NCI-H1092 treated with DMSO at 0.1 percent for 48 hours (cell line): ENCODE measurements around the gene PTPRN2.
"Not testable (repeated sequence)": the region's sequence is repeated elsewhere in the genome, so short reads cannot be mapped to it uniquely, and the experiment has no call there.

Source experiments
- DNase-seq: peaks from one replicate; lab custom pipeline; 2025; lab: John Stamatoyannopoulos, UW

The PTPRN2 gene

DNA sequence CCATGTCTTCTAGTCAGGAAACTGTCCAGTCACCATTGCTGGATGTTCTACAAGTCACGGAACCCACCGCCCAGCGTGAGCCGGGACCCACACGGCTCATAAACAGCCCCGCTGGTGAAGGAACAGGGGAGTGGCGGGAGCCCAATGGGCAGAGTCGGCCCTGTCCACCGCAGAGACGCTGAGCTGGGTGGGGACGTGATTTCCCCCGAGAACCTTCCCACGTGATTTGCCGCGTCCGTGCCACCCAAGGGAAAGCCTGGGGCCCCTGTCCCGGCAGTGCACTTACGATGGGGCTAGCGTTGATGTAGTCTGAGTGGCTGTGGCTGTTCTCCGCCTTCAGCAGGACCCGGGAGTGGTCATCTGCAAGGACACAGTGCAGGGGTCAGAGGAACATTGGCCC, 983.9 kb downstream of the PTPRN2 start:
- no peak for DNase-seq

DNA sequence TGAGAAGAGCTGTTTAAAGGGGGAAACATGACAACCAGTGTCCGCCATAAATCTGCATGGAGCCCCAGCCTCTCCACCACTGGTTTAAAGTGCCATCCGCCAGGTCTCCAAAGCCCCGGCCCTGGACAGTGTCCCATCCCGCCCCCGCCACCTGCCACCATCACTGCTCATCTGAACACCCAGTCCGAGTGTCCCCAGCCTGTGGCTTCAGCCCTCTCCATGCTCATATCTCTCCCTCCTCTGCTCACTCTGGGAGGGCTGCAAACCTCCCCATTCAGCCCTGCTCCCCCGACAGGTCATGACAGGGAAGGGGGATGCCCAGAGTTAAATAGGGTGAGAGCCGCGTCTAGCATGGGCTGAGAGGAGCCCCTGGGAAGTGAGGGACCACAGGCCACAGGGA, 984.6 kb downstream of the PTPRN2 start:
- no peak for DNase-seq

DNA sequence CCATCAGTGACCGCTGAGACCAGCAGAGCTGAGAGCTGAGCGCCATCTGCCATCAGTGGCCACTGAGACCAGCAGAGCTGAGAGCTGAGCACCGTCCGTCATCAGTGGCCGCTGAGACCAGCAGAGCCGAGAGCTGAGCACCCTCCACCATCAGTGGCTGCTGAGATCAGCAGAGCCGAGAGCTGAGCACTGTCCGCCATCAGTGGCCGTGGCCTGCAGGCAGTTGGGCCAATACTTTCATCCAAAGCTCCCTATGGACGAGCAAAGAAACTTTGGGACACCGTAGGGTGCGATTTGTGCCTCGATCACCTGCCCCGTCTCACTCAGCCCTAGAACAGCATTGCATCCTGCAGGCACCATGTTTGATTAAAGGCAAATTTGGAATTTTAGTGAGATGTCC, 985.0 kb downstream of the PTPRN2 start:
- no peak for DNase-seq

DNA sequence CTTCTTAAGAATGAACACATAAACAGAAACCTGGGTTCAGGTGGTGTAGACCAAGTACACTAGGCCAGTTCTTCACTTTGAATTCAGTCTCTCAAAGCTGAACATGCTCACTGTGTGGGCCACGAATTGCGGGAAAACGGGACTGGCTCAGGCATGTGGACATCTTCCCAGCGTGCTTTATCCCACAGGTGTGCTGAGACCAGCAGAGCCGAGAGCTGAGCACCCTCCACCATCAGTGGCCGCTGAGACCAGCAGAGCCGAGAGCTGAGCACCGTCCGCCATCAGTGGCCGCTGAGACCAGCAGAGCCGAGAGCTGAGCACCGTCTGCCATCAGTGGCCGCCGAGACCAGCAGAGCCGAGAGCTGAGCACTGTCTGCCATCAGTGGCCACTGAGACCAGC, 985.5 kb downstream of the PTPRN2 start:
- DNase-seq = no peak

DNA sequence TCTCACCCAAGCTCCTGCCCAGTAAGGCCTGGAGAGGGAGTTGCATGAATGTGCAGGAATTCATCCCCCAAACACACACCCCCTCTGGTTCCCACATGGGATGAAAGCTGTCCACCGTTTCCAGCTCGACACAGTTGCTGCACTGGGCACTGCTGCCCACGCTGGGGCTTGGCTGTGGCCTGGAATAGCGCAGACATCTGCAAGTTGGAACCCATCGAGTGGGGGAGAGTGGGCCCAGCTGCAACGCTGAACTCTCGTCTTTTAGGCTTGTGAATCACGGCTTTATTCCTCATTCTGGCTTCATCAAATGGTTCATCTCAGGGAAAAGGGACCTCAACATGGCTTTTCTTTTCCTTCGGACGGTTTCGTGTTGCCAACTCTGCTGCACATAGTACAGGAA, 986.1 kb downstream of the PTPRN2 start:
- no peak for DNase-seq

DNA sequence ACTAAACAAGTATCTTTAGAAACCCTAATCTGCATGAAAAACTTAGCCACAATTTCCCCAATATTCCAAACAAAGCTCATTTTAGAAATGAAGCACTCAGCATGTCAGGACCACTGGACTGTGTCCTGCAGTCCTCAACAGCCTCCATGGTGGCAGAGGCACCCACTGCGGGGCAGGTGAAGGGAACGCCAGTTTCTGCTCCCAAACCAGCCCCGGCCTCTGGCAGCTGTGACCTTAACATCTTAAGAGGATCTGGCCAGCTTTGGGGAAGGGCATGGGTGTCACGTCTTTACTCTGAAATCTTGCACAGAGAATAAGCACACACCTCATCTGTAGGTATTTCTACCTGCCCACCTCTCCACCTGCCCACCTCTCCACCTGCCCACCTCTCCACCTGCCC, 988.1 kb downstream of the PTPRN2 start:
- DNase-seq = no peak

DNA sequence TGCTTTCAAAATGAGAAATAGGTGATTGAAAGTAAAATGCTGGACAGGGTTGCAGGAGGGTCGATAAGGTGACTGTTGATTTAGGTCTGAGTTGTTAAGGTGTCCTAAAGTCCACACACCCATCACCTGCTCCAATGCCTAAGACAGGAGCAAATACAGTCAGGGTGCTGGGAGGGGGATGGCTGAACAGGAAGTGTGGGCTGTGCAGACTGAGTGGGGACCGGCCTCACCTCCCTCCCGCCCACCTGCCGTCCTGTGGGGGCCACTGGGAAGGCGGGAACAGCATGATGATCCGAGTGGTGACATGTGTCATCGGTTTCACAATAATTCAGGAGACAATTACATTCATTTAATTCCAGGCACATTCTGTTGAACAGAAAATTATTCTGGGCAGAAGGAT, 990.1 kb downstream of the PTPRN2 start:
- DNase-seq = no peak

DNA sequence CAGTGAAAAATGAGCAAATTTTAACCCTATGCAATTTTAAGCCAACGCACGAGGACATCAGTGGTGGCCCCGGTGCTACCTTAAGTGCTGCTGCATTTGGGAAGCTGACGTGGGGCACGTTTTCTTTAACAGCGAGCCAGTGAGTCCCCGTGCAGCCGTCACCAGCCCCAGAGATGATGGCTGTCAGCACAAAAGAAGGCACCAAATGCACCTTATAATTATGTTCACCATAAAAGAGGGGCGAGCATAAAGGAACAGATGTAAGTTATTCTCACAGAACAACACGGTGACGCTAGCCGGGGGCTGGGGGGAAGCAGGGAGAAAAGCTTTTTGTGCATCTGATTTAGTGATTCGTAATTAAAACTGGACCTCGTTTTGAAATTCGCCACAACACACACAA, 990.7 kb downstream of the PTPRN2 start:
- DNase-seq = no peak

DNA sequence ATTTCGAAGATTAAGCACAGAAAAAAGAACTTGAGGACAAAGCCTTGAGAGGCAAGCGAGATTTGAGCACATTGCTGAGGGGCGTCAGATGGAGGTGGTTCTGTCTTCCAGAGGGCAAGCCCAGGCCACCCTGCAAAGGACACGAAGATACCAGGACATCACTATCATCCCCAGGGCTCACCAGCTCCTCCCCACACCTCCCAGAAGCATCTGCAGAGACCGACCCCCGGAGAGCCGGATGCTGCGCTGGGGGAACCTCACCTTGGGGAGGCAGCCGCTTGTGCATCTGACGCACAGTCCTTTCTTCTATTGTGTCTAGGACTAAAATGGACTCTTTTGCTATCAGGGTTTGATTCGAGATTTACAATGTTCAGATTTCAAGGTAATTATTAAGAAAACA, 991.2 kb downstream of the PTPRN2 start:
- DNase-seq = no peak

DNA sequence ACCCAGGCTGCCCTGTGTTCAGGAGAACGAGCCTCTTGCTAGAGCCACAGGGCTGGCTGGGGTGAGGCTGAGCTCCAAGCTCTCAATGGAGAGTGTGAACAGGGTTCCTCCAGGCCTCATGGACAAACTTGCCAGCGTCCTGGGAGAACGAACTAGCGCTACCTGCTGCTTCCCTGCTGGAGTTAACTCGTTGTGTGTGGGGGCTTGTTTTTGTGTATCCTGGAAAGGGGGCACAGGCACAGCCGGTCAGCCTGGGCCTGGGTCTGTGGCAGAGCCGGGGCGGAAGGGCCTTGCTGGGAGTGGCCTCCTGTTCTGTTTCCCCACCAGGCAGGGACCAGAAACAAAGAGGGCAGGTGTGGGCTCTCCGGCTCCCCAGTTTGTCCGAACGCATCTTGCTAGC, 991.6 kb downstream of the PTPRN2 start:
- DNase-seq = no peak

DNA sequence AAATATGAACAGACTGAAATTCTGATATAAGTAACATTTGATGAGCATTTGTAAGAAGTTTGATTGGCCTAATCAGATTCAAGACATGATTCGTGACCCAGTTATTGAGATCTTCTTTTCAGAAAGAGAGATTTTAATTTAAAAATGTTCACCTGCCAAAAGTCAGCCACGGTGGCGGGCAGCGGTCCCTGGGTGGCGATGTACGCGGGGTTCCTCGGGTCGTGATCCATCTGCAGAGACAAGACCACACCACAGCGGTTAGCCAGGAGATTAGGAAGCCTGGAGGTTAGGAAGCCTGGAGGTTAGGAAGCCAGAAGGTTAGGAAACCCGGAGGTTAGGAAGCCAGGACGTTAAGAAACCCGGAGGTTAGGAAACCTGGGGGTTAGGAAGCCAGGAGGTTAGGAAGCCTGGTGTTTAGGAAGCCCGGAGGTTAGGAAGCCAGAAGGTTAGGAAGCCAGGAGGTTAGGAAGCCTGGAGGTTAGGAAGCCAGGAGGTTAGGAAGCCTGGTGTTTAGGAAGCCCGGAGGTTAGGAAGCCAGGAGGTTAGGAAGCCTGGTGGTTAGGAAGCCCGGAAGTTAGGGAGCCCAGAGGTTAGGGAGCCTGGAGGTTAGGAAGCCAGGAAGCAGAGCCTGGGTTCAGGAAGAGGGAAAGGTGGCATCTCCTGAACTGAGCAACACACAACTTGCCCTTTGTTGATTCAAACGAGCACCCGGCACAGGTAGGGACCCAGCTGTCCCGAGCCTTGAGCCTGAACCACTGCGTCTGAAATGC, 992.4 kb downstream of the PTPRN2 start:
- no peak for DNase-seq

DNA sequence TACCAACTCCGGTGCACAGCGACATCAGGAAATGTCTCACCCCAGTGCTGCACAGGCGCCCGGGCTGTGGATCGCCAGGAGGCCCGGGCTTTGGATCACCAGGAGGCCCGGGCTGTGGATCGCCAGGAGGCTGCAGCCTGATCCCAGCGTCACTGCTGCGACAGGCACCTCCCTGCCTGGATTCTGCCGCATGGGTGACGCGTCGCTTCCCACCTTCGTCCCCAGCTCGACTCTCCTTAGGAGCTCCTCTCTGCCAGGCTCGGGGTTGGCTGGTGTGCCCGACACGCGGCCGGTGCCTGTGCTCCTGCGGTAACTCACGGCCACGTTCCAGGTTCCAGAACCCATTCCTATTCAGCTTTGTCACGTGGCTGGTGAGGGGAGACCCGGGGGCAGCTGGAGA, 993.3 kb downstream of the PTPRN2 start:
- DNase-seq = no peak

DNA sequence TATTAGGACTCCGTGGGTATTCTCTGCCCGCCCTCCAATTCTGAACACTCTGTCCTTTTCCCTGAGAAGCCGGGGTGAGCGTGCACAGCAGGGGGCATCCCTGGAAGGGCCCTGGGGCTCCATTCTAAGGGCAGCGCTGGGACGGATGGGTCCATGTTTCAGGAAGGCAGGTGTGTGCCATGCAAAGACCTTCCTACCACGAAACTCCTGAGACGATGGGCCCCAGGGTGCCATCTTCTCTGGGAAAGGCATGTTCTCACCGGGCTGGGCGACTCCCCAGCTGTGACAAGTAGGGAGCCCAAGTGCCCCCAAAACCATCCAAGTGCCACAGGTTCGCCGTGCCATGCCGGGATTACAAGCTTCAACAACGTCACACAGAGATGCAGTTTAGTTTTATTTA, 994.1 kb downstream of the PTPRN2 start:
- no peak for DNase-seq

DNA sequence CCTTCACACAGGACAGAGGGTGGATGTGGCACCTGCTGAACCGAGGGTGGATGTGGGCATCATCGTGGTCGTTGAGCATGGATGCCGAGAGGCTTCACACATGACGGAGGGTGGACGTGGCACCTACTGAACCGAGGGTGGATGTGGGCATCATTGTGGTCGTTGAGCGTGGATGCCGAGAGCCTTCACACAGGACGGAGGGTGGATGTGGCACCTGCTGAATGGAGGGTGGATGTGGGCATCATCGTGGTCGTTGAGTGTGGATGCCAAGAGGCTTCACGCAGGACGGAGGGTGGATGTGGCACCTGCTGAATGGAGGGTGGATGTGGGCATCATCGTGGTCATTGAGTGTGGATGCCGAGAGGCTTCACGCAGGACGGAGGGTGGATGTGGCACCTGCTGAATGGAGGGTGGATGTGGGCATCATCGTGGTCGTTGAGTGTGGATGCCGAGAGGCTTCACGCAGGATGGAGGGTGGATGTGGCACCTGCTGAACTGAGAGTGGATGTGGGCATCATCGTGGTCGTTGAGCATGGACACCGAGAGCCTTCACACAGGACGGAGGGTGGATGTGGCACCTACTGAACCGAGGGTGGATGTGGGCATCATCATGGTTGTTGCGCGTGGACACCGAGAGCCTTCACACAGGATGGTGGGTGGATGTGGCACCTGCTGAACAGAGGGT, 994.8 kb downstream of the PTPRN2 start:
- not testable (repeated sequence) for DNase-seq

DNA sequence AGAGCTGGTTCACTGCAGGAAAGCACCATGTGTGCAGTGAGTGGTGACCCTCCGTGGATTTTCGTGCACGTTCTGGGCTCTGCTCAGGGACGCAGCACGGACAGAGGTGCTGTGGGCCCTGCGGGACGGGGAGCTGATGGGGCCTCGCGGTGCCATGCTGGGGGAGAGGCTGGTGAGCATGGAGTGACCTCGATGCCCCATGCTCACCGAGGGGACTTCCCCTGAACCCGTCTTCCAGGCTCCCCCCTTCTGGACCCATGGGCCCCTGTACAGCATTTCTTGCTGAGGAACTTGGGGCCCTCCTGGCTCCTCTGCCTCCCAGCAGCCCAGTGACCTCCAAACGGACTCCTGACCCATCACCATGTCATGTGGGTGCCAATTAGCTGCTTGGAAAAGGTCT, 997.1 kb downstream of the PTPRN2 start:
- no peak for DNase-seq

DNA sequence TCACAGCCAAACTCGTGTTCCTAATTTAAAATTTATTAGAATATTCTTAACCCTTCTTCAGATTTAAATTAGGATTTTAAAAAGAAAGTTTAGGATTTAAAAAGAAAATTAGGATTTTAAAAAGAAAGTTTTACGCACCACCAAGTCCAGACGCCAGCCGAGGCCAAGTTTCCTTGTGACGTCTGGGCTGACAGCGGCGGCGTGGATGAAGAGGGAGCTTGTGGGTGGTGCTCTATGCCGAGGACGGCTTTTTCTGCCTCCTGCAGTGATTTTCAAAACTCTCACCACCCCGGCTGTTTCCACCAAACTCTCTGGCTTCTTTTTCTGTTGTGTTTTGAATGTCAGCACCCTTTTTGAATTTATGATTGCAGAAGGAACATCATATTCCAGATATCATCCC, 997.9 kb downstream of the PTPRN2 start:
- no peak for DNase-seq

DNA sequence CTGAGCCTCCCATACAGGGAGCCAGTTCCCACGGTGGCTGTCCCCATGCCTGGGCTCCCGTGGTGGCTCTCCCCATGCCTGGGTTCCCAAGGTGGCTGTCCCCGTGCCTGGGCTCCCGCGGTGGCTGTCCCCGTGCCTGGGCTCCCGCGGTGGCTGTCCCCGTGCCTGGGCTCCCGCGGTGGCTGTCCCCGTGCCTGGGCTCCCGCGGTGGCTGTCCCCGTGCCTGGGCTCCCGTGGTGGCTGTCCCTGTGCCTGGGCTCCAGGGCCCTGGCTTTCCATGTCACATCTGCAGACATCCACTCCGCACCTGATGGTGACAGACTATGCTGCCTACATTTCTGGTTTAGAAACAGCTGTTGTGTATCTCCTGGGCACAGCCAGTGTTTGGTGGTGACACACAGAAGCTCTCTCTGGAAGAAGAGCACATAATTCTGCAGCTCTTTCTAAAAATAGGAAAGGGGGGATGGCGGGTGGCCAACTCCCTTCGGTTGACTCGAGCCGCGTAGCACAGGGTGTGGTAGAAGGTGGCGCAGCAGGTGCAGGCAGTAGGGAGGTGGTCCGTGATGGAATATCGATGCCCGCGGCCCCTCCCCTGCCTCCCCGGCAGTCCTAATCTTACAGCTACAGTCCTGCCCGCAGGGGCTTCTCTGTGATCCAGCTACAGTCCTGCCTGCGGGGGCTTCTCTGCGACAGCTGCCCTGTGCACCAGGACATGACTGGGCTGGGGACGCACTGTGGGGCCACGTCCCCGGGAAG, 999.6 kb downstream of the PTPRN2 start:
- no peak for DNase-seq

DNA sequence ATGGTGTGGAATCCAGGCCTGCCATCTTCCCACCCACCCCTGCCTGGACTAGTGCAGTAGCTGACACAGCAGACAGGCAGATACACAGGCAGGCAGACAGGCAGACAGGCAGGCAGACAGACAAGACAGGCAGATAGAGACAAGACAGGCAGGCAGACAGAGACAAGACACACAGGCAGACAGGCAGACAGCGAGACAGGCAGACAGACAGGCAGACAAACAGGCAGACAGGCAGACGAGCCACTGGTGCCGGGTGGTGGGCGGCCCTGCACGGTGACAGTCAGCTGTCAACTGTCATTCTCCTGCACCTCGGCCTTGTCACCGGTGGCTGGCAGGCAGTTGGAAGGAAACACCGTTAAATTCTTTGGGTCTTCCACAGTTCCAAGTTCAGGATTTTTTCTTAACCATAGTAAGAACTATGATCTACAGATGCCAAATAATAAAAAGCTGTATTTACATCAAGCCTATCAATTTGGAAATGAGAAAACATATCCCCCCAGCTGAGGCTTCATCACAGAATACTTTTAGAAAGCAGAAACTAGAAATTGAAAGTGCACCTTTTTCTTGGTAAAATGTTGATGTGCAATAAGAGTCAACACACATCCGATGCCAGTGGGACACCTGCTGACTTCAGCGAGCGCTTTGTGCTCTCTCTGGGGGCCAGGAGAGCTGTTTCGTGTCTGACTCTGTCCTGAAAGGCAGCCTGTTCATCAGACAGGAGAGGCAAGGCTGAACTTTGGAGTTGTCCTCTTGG, 1000.4 kb downstream of the PTPRN2 start:
- no peak for DNase-seq

DNA sequence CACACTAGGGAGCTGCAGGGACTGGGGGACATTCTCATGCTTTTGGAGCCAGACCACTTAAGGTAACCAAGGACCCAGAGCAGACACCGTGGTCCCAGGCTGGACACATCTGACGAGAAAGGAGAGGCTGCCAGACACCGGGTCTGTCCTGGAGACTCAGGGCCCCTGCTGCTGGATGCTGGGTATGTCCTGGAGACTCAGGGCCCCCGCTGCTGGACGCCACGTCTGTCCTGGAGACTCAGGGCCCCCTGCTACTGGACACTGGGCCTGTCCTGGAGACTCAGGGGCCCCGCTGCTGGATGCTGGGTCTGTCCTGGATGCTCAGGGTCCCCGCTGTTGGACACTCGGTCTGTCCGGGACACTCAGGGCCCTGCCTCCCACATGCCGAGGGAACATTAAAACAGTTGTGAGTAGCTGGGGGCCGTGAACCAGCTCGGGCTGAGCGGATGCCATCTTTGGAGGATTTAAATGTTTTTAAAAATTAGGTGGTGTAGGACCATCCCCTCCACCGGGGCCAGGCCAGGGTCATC, 1001.1 kb downstream of the PTPRN2 start:
- no peak for DNase-seq

DNA sequence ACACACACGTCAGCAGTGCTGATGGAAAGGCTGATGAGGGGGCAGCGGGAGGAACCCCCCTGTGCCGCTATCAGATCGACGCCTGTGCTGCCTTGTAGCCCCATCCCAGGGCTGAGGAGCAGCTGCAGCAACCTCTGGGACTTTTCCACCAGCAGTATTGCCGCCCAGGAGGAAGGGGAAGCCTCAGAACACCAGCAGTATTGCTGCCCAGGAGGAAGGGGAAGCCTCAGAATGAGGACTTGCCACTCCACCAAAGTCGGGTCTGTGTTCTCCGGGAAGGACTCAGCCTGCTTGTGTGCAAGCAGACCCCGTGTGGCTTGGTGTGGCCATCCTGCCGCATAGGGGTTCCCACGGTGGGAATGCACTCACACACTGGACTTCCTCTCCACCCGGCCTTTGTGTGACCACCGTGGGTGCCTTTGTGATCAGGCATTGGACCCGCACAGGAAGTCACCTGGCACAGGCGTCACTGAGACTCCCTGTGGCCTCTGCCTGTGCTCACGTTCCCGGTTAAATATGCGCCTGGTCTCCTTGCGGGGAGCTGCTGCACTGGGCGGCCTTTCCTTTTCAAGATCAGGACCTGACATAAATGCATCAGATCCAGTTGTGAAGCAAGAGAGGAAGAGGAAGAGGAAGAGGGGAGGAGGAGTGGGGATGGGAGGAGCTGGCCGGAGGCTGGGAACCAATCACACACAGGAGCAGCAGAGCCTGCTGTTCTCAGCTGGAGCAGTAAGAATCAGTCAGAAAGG, 1002.3 kb downstream of the PTPRN2 start:
- no peak for DNase-seq

DNA sequence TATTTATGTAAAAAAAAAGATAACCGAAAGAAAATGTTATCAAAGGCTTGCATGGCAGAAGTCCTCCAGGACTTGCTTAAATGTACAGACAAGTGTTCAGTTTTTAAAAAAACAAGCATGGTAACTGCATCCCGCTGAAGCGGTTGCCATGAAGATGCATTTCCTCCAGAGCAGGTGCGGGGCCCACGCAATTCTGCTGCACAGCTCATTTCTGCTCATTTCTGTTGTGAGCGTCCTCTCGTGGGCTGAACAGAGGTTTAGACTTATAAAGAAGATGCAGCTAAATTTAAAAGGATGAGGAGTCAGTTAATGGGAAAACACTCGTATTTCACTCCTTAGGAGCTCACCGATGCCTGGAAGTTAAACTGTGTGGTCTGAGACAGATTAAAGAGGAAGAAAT, 1003.2 kb downstream of the PTPRN2 start:
- no peak for DNase-seq
